ENCODE data around the gene UBALD2.

DNA sequence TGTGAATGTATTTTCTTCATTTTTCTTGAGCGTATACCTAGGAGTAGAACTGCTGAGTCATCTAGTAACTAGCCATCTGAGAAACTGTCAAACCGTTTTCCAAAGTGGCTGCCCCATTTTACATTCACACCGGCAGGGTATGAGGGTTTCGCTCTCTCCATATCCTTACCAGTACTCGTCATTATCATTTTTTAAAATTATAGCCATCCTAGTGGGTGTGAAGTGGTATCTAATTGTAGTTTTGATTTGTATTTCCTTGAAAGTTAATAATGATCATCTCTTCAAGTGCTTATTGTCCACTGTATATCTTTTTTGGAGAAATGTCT lies 30.8 kb upstream of the UBALD2 start:
- TF ChIP-seq, protein P1, sequence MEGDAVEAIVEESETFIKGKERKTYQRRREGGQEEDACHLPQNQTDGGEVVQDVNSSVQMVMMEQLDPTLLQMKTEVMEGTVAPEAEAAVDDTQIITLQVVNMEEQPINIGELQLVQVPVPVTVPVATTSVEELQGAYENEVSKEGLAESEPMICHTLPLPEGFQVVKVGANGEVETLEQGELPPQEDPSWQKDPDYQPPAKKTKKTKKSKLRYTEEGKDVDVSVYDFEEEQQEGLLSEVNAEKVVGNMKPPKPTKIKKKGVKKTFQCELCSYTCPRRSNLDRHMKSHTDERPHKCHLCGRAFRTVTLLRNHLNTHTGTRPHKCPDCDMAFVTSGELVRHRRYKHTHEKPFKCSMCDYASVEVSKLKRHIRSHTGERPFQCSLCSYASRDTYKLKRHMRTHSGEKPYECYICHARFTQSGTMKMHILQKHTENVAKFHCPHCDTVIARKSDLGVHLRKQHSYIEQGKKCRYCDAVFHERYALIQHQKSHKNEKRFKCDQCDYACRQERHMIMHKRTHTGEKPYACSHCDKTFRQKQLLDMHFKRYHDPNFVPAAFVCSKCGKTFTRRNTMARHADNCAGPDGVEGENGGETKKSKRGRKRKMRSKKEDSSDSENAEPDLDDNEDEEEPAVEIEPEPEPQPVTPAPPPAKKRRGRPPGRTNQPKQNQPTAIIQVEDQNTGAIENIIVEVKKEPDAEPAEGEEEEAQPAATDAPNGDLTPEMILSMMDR (conservative IDR thresholded peaks at IDR 0.05; ENCODE audit: low read depth, low read length): no peak
- TF ChIP-seq FOS (IDR thresholded peaks at IDR 0.05; ENCODE audit: low read depth, low read length) (no peak), SMC3 (IDR thresholded peaks at IDR 0.05; ENCODE audit: low read depth, low read length) (no peak), CHD1 (IDR thresholded peaks at IDR 0.05; ENCODE audit: low read depth, low read length) (no peak), RFX5 (IDR thresholded peaks at IDR 0.05; ENCODE audit: low read depth, low read length) (no peak), POLR2A (IDR thresholded peaks at IDR 0.05; ENCODE audit: low read depth, low read length) (no peak), MXI1 (IDR thresholded peaks at IDR 0.05; ENCODE audit: borderline replicate concordance, low read depth, low read length) (no peak), MAZ (IDR thresholded peaks at IDR 0.05; ENCODE audit: borderline replicate concordance, low read depth, low read length) (no peak), NFE2L2 (IDR thresholded peaks at IDR 0.05; ENCODE audit: low read depth, low read length) (peak; percentile 95), CEBPB (IDR thresholded peaks at IDR 0.05; ENCODE audit: low read depth, low read length) (no peak), RAD21 (IDR thresholded peaks at IDR 0.05; ENCODE audit: low read length) (no peak), RCOR1 (IDR thresholded peaks at IDR 0.05; ENCODE audit: insufficient replicate concordance, low read length) (no peak)
- TF ChIP-seq, protein P2, sequence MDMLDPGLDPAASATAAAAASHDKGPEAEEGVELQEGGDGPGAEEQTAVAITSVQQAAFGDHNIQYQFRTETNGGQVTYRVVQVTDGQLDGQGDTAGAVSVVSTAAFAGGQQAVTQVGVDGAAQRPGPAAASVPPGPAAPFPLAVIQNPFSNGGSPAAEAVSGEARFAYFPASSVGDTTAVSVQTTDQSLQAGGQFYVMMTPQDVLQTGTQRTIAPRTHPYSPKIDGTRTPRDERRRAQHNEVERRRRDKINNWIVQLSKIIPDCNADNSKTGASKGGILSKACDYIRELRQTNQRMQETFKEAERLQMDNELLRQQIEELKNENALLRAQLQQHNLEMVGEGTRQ (IDR thresholded peaks at IDR 0.05; ENCODE audit: low read depth, low read length): no peak
- TF ChIP-seq, protein P3, sequence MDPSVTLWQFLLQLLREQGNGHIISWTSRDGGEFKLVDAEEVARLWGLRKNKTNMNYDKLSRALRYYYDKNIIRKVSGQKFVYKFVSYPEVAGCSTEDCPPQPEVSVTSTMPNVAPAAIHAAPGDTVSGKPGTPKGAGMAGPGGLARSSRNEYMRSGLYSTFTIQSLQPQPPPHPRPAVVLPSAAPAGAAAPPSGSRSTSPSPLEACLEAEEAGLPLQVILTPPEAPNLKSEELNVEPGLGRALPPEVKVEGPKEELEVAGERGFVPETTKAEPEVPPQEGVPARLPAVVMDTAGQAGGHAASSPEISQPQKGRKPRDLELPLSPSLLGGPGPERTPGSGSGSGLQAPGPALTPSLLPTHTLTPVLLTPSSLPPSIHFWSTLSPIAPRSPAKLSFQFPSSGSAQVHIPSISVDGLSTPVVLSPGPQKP (IDR thresholded peaks at IDR 0.05; ENCODE audit: borderline replicate concordance, low read depth, low read length): no peak

Data from IMR-90 (cell line).